ENCODE data around the gene TTC4. TPM values are rescaled to one million over a fixed set of nuclear protein-coding genes. Genes with fewer than 3 reads are reported as not detected.

The TTC4 gene
- polyA plus RNA-seq, 1 experiment = 22.7 TPM

DNA sequence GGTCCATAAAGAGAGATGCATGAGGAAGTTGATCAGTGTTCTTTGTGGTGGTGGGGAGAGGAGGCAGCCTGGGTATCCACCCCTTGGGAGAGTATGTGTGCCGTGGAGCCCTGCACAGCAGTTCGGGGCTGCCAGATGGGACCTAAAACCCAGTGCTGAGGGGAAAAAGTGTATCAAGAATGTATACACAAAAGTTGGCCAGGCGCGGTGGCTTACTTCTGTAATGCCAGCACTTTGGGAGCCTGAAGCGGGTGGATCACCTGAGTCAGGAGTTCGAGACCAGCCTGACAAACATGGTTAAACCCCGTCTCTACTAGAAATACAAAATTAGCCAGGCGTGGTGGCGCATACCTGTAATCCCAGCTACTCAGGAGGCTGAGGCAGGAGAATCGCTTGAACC, 4.1 kb upstream of the TTC4 start:
- peaks cover 29% of the 10 kb centered on the region for H3K27me3 ChIP-seq (ENCODE audit: control insufficient read depth, insufficient read depth, low read length)
- no peaks in the 10 kb centered on the region for H3K9me3 ChIP-seq (ENCODE audit: control insufficient read depth, insufficient read depth, low read length)
- CTCF ChIA-PET = interaction anchor here (0.7 kb wide), 1 partner anchor 64 kb away, joined by 10 read pairs; no protein-coding TSS in a partner anchor
- POLR2A ChIA-PET = no interaction called here
- TF ChIP-seq, protein P1, sequence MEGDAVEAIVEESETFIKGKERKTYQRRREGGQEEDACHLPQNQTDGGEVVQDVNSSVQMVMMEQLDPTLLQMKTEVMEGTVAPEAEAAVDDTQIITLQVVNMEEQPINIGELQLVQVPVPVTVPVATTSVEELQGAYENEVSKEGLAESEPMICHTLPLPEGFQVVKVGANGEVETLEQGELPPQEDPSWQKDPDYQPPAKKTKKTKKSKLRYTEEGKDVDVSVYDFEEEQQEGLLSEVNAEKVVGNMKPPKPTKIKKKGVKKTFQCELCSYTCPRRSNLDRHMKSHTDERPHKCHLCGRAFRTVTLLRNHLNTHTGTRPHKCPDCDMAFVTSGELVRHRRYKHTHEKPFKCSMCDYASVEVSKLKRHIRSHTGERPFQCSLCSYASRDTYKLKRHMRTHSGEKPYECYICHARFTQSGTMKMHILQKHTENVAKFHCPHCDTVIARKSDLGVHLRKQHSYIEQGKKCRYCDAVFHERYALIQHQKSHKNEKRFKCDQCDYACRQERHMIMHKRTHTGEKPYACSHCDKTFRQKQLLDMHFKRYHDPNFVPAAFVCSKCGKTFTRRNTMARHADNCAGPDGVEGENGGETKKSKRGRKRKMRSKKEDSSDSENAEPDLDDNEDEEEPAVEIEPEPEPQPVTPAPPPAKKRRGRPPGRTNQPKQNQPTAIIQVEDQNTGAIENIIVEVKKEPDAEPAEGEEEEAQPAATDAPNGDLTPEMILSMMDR (IDR thresholded peaks at IDR 0.05; ENCODE audit: low read depth, low read length) = no peak
- no peak for DNase-seq (ENCODE audit: low read depth, low spot score)
- no peak overlapping the region for H3K27ac ChIP-seq (ENCODE audit: low read depth, low read length)
- H3K4me3 ChIP-seq (ENCODE audit: low read depth, low read length) = no peak overlapping the region

DNA sequence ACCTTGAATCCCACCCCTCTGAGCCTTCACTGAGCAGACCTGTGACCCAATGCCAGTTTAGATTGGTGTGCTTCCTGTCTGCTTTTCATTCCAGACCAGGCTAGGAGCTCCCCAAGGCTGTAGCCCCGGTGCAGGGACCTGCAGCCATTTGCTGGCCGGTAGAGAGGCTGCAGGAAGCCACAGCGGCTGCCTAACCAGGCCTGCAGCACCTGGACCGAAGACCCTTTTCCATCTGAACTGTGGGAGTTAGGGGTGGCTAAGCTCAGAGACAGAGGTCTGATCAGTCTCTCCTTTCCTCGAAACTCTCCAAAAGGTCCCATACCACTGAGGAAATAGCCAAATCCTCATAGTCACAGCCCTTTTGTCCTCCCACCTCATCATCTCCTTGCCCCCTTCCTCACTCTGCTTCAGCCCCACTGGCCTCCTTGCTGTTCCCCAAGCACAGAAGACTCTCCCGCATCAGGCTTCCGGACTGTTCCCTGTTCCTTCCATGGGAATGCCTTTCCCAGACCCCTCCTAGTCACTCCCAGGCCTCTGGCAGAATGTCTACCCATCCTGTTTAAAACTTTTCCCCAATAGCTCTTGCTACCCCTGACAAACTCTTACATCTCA, 674 bp upstream of the TTC4 start:
- POLR2A ChIA-PET = interaction anchor here (0.6 to 1.5 kb wide), 3 partner anchors 28 to 641 kb away, joined by 3 read pairs; partner anchors contain the start of gene PARS2
- H3K9me3 ChIP-seq (ENCODE audit: control insufficient read depth, insufficient read depth, low read length) = no peaks in the 10 kb centered on the region
- peak overlapping the region; percentile 97; the same call in 1 of the 2 replicates for H3K4me3 ChIP-seq (ENCODE audit: low read depth, low read length)
- CTCF ChIA-PET = no interaction called here
- no peak for DNase-seq (ENCODE audit: low read depth, low spot score)
- H3K27ac ChIP-seq (ENCODE audit: low read depth, low read length) = no peak overlapping the region
- H3K27me3 ChIP-seq (ENCODE audit: control insufficient read depth, insufficient read depth, low read length) = peaks cover 13% of the 10 kb centered on the region
- TF ChIP-seq, protein P1 (IDR thresholded peaks at IDR 0.05; ENCODE audit: low read depth, low read length) = no peak

DNA sequence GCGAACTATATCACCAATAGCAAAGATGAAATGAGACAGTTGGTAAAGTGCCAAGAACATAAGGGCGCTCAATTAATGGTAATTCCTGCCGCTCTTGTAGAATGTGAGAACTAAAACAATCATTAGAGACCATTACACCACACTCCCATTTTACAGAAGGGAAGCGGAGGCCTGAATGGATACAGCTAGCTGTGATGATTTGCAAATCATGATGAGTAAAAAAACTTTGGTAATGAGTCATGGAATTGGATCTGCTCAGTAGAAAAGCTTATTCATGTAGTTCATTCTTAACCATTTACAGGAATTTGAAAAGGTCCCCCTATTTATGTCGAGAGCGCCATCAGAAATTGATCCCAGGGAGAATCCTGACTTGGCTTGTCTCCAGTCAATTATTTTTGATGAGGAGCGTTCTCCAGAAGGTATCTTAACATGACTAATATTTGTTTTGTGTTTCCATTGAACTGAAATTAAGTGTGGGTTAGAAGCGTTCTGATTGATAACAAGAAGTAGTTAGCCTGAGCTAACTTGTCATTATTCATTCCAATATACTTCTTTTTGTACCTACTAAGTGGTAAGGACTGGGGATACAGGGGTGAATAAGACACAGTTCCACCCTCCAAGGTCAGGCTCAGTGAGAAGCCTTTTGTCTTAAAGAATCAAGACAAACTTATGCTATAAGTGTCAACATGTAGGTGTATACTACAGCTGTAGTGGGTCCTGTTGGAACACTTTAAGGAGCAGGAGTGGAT, 812 bp downstream of the TTC4 start:
- CTCF ChIA-PET = no interaction called here
- POLR2A ChIA-PET = interaction anchor here (1.5 kb wide), 1 partner anchor 48 kb away, joined by 3 read pairs; the partner anchor contains the start of gene PARS2

DNA sequence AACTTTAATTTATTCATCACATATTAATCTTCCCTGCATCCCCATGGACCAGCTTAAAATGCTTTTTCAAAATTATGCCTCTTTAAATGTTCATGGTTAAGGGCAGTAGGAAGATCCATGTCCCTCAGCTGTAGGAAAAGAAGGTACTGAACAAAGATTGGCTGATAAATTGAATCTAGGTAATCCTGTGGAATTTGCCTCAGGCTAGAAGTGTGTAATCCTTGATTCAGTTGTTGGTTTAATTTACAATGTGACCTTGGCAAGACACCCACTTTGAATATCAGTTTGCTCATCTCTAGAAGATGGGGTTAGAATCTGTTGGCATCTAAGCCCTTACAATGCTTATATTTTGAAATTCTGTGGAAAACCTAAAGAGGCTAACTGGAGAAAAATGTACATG, 6.1 kb downstream of the TTC4 start:
- POLR2A ChIA-PET = no interaction called here
- CTCF ChIA-PET = interaction anchor here (0.6 kb wide), 1 partner anchor 219 kb away, joined by 3 read pairs; no protein-coding TSS in a partner anchor

More for the DNA sequence above, 812 bp downstream of the TTC4 start:
- peaks cover 9% of the 10 kb centered on the region for H3K27me3 ChIP-seq (ENCODE audit: control insufficient read depth, insufficient read depth, low read length)
- no peak for DNase-seq (ENCODE audit: low read depth, low spot score)
- H3K4me3 ChIP-seq (ENCODE audit: low read depth, low read length) = peak overlapping the region; percentile 97
- H3K27ac ChIP-seq (ENCODE audit: low read depth, low read length) = peak overlapping the region; percentile 67
- TF ChIP-seq, protein P1 (IDR thresholded peaks at IDR 0.05; ENCODE audit: low read depth, low read length) = no peak
- no peaks in the 10 kb centered on the region for H3K9me3 ChIP-seq (ENCODE audit: control insufficient read depth, insufficient read depth, low read length)

More for the DNA sequence above, 6.1 kb downstream of the TTC4 start:
- Histone ChIP-seq H3K27ac (ENCODE audit: low read depth, low read length) (no peak overlapping the region), H3K4me3 (ENCODE audit: low read depth, low read length) (no peak overlapping the region), H3K27me3 (ENCODE audit: control insufficient read depth, insufficient read depth, low read length) (no peaks in the 10 kb centered on the region), H3K9me3 (ENCODE audit: control insufficient read depth, insufficient read depth, low read length) (no peaks in the 10 kb centered on the region)
- DNase-seq (ENCODE audit: low read depth, low spot score) = no peak
- TF ChIP-seq, protein P1 (IDR thresholded peaks at IDR 0.05; ENCODE audit: low read depth, low read length) = no peak

All from AG04450 (cell line).